ENCODE measurements around the gene HS6ST2. TPM values are rescaled to one million over a fixed set of nuclear protein-coding genes. Genes with fewer than 3 reads are reported as not detected.

HS6ST2 gene
- total and polyA plus RNA-seq, 2 experiments from 2014 or later = not detected

- Histone ChIP-seq H3K4me1 (ENCODE audit: insufficient read depth) (0 out of 2 replicates have a peak, but pooled peaks cover 5% of the 10 kb centered on the region), H3K4me3 (no peak overlapping the region), H3K9me2 (ENCODE audit: insufficient read depth) (no peaks in the 10 kb centered on the region), H3K36me3 (ENCODE audit: low read depth) (no peaks in the 10 kb centered on the region), H4K20me1 (ENCODE audit: insufficient read depth) (no peaks in the 10 kb centered on the region), H3F3A (ENCODE audit: insufficient read depth) (no peaks in the 10 kb centered on the region), H3K9me3 (ENCODE audit: low read depth) (no peaks in the 10 kb centered on the region), H3K27ac (no peak overlapping the region), H3K9ac (no peak overlapping the region), H3K79me2 (ENCODE audit: insufficient read depth) (no peaks in the 10 kb centered on the region), H2AFZ (no peak overlapping the region), H3K4me2 (ENCODE audit: unreplicated experiment) (no peak overlapping the region), H3K27me3 (replicated peaks; ENCODE audit: insufficient read depth) (no peaks in the 10 kb centered on the region)
- in situ Hi-C loops (cut with MboI) = no loop called here
- no peak for DNase-seq
- WGBS, 2 experiments (ENCODE audit: low coverage in 1 of 2, low lambda C conversion rate in 2 of 2, missing lambda C conversion rate in 2 of 2) = 71 to 88% methylated on average over 3 of the region's 3 CpGs
- TF ChIP-seq EZH2phosphoT487 (IDR thresholded peaks at IDR 0.05; ENCODE audit: insufficient read depth, low read depth) (no peak), EZH2 (IDR thresholded peaks at IDR 0.05; ENCODE audit: insufficient read depth, poor library complexity, severe bottlenecking) (no peak)
Observed at GRCh38 chrX:132594999-132595398, 363.4 kb downstream of the HS6ST2 start.

- Histone ChIP-seq H3K36me3 (ENCODE audit: low read depth) (no peaks in the 10 kb centered on the region), H3K79me2 (ENCODE audit: insufficient read depth) (no peaks in the 10 kb centered on the region), H4K20me1 (ENCODE audit: insufficient read depth) (no peaks in the 10 kb centered on the region), H3K9me3 (ENCODE audit: low read depth) (no peaks in the 10 kb centered on the region), H3K4me1 (ENCODE audit: insufficient read depth) (0 out of 2 replicates have a peak, but pooled peaks cover 5% of the 10 kb centered on the region), H3K4me2 (ENCODE audit: unreplicated experiment) (no peak overlapping the region), H3K27ac (no peak overlapping the region), H3F3A (ENCODE audit: insufficient read depth) (no peaks in the 10 kb centered on the region), H3K4me3 (no peak overlapping the region), H3K9ac (no peak overlapping the region), H3K9me2 (ENCODE audit: insufficient read depth) (no peaks in the 10 kb centered on the region), H2AFZ (no peak overlapping the region), H3K27me3 (replicated peaks; ENCODE audit: insufficient read depth) (no peaks in the 10 kb centered on the region)
- TF ChIP-seq EZH2 (IDR thresholded peaks at IDR 0.05; ENCODE audit: insufficient read depth, poor library complexity, severe bottlenecking) = no peak
- TF ChIP-seq EZH2phosphoT487 (IDR thresholded peaks at IDR 0.05; ENCODE audit: insufficient read depth, low read depth) = no peak
- in situ Hi-C loops (cut with MboI) = no loop called here
- DNase-seq = peak; percentile 51
- WGBS, 2 experiments (ENCODE audit: low coverage in 1 of 2, low lambda C conversion rate in 2 of 2, missing lambda C conversion rate in 2 of 2) = 11 to 19% methylated on average over 5 of the region's 5 CpGs
Observed at GRCh38 chrX:132594129-132594528, 364.3 kb downstream of the HS6ST2 start.

- Histone ChIP-seq H3K36me3 (ENCODE audit: low read depth) (no peaks in the 10 kb centered on the region), H3K27ac (no peak overlapping the region), H3K9ac (no peak overlapping the region), H2AFZ (no peak overlapping the region), H3K4me1 (ENCODE audit: insufficient read depth) (0 out of 2 replicates have a peak, but pooled peaks cover 5% of the 10 kb centered on the region), H3K27me3 (replicated peaks; ENCODE audit: insufficient read depth) (no peaks in the 10 kb centered on the region), H3K9me2 (ENCODE audit: insufficient read depth) (no peaks in the 10 kb centered on the region), H3K4me3 (no peak overlapping the region), H3K4me2 (ENCODE audit: unreplicated experiment) (no peak overlapping the region), H3K79me2 (ENCODE audit: insufficient read depth) (no peaks in the 10 kb centered on the region), H3K9me3 (ENCODE audit: low read depth) (no peaks in the 10 kb centered on the region), H4K20me1 (ENCODE audit: insufficient read depth) (no peaks in the 10 kb centered on the region), H3F3A (ENCODE audit: insufficient read depth) (no peaks in the 10 kb centered on the region)
- 10 to 14% methylated on average over 2 of the region's 2 CpGs for WGBS, 2 experiments (ENCODE audit: low coverage in 1 of 2, low lambda C conversion rate in 2 of 2, missing lambda C conversion rate in 2 of 2)
- in situ Hi-C loops (cut with MboI) = no loop called here
- TF ChIP-seq EZH2 (IDR thresholded peaks at IDR 0.05; ENCODE audit: insufficient read depth, poor library complexity, severe bottlenecking) = no peak
- TF ChIP-seq EZH2phosphoT487 (IDR thresholded peaks at IDR 0.05; ENCODE audit: insufficient read depth, low read depth) = no peak
- peak; percentile 37 for DNase-seq
Observed at GRCh38 chrX:132592880-132593279, 365.5 kb downstream of the HS6ST2 start.

- no peak overlapping the region for H3K27ac ChIP-seq
- H2AFZ ChIP-seq = no peak overlapping the region
- H3K4me2 ChIP-seq (ENCODE audit: unreplicated experiment) = no peak overlapping the region
- no peaks in the 10 kb centered on the region for H3F3A ChIP-seq (ENCODE audit: insufficient read depth)
- H4K20me1 ChIP-seq (ENCODE audit: insufficient read depth) = no peaks in the 10 kb centered on the region
- WGBS, 2 experiments (ENCODE audit: low coverage in 1 of 2, low lambda C conversion rate in 2 of 2, missing lambda C conversion rate in 2 of 2) = 89 to 96% methylated on average over 3 of the region's 3 CpGs
- 0 out of 2 replicates have a peak, but pooled peaks cover 5% of the 10 kb centered on the region for H3K4me1 ChIP-seq (ENCODE audit: insufficient read depth)
- no peak for DNase-seq
- no peak overlapping the region for H3K4me3 ChIP-seq
- H3K9me2 ChIP-seq (ENCODE audit: insufficient read depth) = no peaks in the 10 kb centered on the region
- H3K36me3 ChIP-seq (ENCODE audit: low read depth) = no peaks in the 10 kb centered on the region
- H3K9ac ChIP-seq = no peak overlapping the region
- no peaks in the 10 kb centered on the region for H3K27me3 ChIP-seq (replicated peaks; ENCODE audit: insufficient read depth)
- in situ Hi-C loops (cut with MboI) = no loop called here
- no peaks in the 10 kb centered on the region for H3K9me3 ChIP-seq (ENCODE audit: low read depth)
- no peak for TF ChIP-seq EZH2phosphoT487 (IDR thresholded peaks at IDR 0.05; ENCODE audit: insufficient read depth, low read depth)
- TF ChIP-seq EZH2 (IDR thresholded peaks at IDR 0.05; ENCODE audit: insufficient read depth, poor library complexity, severe bottlenecking) = no peak
- H3K79me2 ChIP-seq (ENCODE audit: insufficient read depth) = no peaks in the 10 kb centered on the region
Observed at GRCh38 chrX:132591719-132592275, 366.6 kb downstream of the HS6ST2 start.
